Kidney (tissue), 14 donors: ENCODE data around the gene SLC35F1. TPM values are rescaled to one million over a fixed set of nuclear protein-coding genes. Genes with fewer than 3 reads are reported as not detected.

ENCODE experiments used
- DNase-seq, 5 donors: peaks; one replicate each; pipeline ENCODE4 v3.0.0-alpha.2; 2013 to 2020
- FAIRE-seq: peaks from 2 replicates; lab custom pipeline; 2012; peaks lifted over from hg19 to GRCh38; lab: Jason Lieb, UNC
- H3K27ac ChIP-seq, 2 donors: one replicate each; pipeline ENCODE4 v1.7.0; 2013; ENCODE audit warnings: low read depth in 2 of 2, low read length in 2 of 2, inconsistent platforms in 1 of 2
- H3K27me3 ChIP-seq: one replicate; pipeline ENCODE4 v1.7.1; 2013; ENCODE audit warnings: low read length, inconsistent platforms; ENCODE audit not compliant: control insufficient read depth, insufficient read depth
- H3K36me3 ChIP-seq, 3 donors: one replicate each; pipeline versions ENCODE4 v1.7.0 to v1.7.1; 2013; ENCODE audit warnings: low read length in 3 of 3, control low read depth in 1 of 3, inconsistent platforms in 1 of 3; ENCODE audit not compliant: insufficient read depth in 3 of 3, control insufficient read depth in 2 of 3
- H3K4me1 ChIP-seq, 3 donors: one replicate each; pipeline versions ENCODE4 v1.7.0 to v1.7.1; 2013; ENCODE audit warnings: low read length in 3 of 3, inconsistent platforms in 1 of 3, low read depth in 1 of 3; ENCODE audit not compliant: control insufficient read depth in 2 of 3, insufficient read depth in 2 of 3
- H3K4me3 ChIP-seq, 3 donors: one replicate each; pipeline versions ENCODE4 v1.7.0 to v1.8.1; 2013; ENCODE audit warnings: low read length in 3 of 3, control low read depth in 1 of 3, inconsistent platforms in 1 of 3
- H3K9ac ChIP-seq, 3 donors: one replicate each; pipeline versions ENCODE4 v1.7.0 to v1.7.1; 2013; ENCODE audit warnings: low read length in 3 of 3, control low read depth in 1 of 3, inconsistent platforms in 1 of 3
- H3K9me3 ChIP-seq, 3 donors: one replicate each; pipeline versions ENCODE4 v1.7.0 to v1.7.1; 2013; ENCODE audit warnings: low read length in 3 of 3, control low read depth in 1 of 3, inconsistent platforms in 1 of 3; ENCODE audit not compliant: control insufficient read depth in 2 of 3, insufficient read depth in 1 of 3
- CTCF ChIP-seq: IDR thresholded peaks from 3 replicates; pipeline ENCODE4 v1.5.1; 2012; ENCODE audit warnings: mild to moderate bottlenecking, moderate library complexity, borderline replicate concordance; ENCODE audit not compliant: insufficient read depth; ENCODE audit errors: extremely low read depth
- intact Hi-C: fragments of 100-400 bp; cut with DNase I; formaldehyde crosslinking; loops from one replicate; pipeline ENCODE4 v1.11.1; 2022
- polyA plus RNA-seq: library from polyadenylated mRNA; stranded (reverse); fragments of 350-450 nt; fragmentation: Illumina TruSeq; extraction: RNeasy Lipid Tissue Mini Kit (QIAGEN cat#74804); gene quantifications from one replicate; pipeline ENCODE4 v1.2.3, GENCODE V29; 2014; ENCODE audit warnings: low read depth, low replicate concordance; ENCODE audit not compliant: insufficient read depth
- total RNA-seq: library from RNA; stranded (reverse); fragmentation: NEBNext Ultra II Directional; extraction: Animal tissue kit (Norgen Biotek cat#: 25700); gene quantifications from one replicate; pipeline ENCODE4 v1.2.1, GENCODE V29; 2021
- donor health status: control.
- donor health status: control.
- donor health status: control.
- donor health status: control.
- donor health status: control.
- donor health status: DM: yes; HTN: yes; CAD: no.
- donor health status: Normal renal cell carcinoma (clear cell type).

Gene SLC35F1
- total and polyA plus RNA-seq, 2 donors from 2014 or later = 0.28 to 0.63 TPM

GRCh38 chr6:118228886-118229285 is 321.8 kb downstream of the SLC35F1 start:
- no peaks in the 10 kb centered on the region for H3K27me3 ChIP-seq
- no peak overlapping the region for H3K27ac ChIP-seq
- DNase-seq (no peak), FAIRE-seq (no peak)
- H3K4me1 ChIP-seq = no peaks in the 10 kb centered on the region
- H3K4me3 ChIP-seq = no peak overlapping the region
- no peaks in the 10 kb centered on the region for H3K36me3 ChIP-seq
- H3K9ac ChIP-seq = no peak overlapping the region
- TF ChIP-seq CTCF = no peak
- no peaks in the 10 kb centered on the region for H3K9me3 ChIP-seq
- intact Hi-C loops = no loop called here

GRCh38 chr6:118240878-118241528 is 333.9 kb downstream of the SLC35F1 start:
- Histone ChIP-seq H3K27ac (no peak overlapping the region), H3K4me1 (no peaks in the 10 kb centered on the region), H3K9me3 (no peaks in the 10 kb centered on the region), H3K4me3 (no peak overlapping the region), H3K27me3 (no peaks in the 10 kb centered on the region), H3K9ac (no peak overlapping the region), H3K36me3 (no peaks in the 10 kb centered on the region)
- intact Hi-C loops = no loop called here
- DNase-seq (no peak), FAIRE-seq (no peak)
- TF ChIP-seq CTCF = no peak

- H3K4me1 ChIP-seq = no peaks in the 10 kb centered on the region
- no peaks in the 10 kb centered on the region for H3K9me3 ChIP-seq
- intact Hi-C loops = no loop called here
- H3K36me3 ChIP-seq = no peaks in the 10 kb centered on the region
- TF ChIP-seq CTCF = no peak
- H3K27ac ChIP-seq = no peak overlapping the region
- H3K4me3 ChIP-seq = no peak overlapping the region
- H3K9ac ChIP-seq = no peak overlapping the region
- peak in 3 of 5 donors; percentile 41 to 58 (median 52) for DNase-seq
- no peaks in the 10 kb centered on the region for H3K27me3 ChIP-seq
- no peak for FAIRE-seq
Measured at GRCh38 chr6:118246406-118246805, 339.3 kb downstream of the SLC35F1 start.

- DNase-seq (no peak), FAIRE-seq (no peak)
- H3K36me3 ChIP-seq = no peaks in the 10 kb centered on the region
- H3K4me1 ChIP-seq = no peaks in the 10 kb centered on the region
- H3K9ac ChIP-seq = no peak overlapping the region
- no peak overlapping the region for H3K27ac ChIP-seq
- H3K4me3 ChIP-seq = no peak overlapping the region
- intact Hi-C loops = no loop called here
- TF ChIP-seq CTCF = no peak
- H3K27me3 ChIP-seq = no peaks in the 10 kb centered on the region
- H3K9me3 ChIP-seq = no peaks in the 10 kb centered on the region
Measured at GRCh38 chr6:118248171-118248570, 341.1 kb downstream of the SLC35F1 start.
